ENCODE results near the gene ACTR1A.

ACTR1A gene

GRCh38 chr10:102504179-102504975, 1.9 kb upstream of the ACTR1A start:
- TF ChIP-seq ZFX (IDR thresholded peaks at IDR 0.05; ENCODE audit: borderline replicate concordance), result no peak
- no peak for TF ChIP-seq CTCF (IDR thresholded peaks at IDR 0.05)

GRCh38 chr10:102503264-102504178, 1.0 kb upstream of the ACTR1A start, which contains the start of gene SUFU:
SUFU (plus strand) TSS chr10:102503972; CDS start chr10:102504153, 181 bp downstream.
- TF ChIP-seq CTCF (IDR thresholded peaks at IDR 0.05) (peak; percentile 96), ZFX (IDR thresholded peaks at IDR 0.05; ENCODE audit: borderline replicate concordance) (no peak)
- H3K27ac ChIP-seq, result peak within 1 kb of the TSS; percentile 76

More at GRCh38 chr10:102504179-102504975, 1.9 kb upstream of the ACTR1A start:
- peak overlapping the region; percentile 76 for H3K27ac ChIP-seq

GRCh38 chr10:102502029-102502336, 529 bp downstream of the ACTR1A start:
- TF ChIP-seq CTCF (IDR thresholded peaks at IDR 0.05) (no peak), ZFX (IDR thresholded peaks at IDR 0.05; ENCODE audit: borderline replicate concordance) (no peak)

DNA sequence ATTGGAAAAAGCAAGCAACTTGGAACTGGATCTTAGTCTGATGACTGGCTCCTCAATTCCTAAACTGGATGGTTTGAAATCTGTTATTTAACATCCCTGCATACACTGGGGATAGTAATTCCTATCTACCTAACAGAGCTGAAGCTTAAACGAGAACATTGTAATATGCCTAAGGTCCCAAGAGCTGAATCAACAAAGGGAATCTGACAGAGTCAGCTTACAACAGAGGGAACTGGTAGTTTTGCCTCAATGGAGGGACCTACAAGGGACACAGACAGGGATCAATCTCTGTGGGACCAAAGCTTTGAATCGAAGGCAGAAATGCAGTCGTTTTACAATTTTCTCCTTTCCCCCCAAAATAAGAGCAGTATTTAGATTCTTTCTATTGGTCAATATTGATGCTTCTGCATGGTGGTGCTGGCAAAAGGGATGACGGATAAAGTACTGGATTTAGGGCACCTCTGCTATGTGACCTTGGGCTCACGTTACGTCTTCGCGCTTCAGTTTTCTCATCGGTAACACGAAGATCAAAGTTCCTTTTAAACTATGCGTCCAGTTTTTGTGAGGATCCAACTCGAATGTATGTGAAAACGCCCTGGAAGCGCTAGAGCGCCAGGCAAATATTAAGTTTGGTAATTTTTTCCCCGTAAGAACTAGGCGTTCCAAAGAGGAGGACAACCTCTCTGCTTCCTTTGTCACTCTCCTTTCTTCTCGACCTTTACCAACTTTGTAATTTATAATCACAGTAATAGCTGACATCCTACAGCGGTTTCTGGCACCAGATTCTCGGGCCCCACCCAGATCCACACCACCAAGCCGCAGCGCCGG, 1.1 kb downstream of the ACTR1A start:
- TF ChIP-seq ZFX (IDR thresholded peaks at IDR 0.05; ENCODE audit: borderline replicate concordance) (no peak), CTCF (IDR thresholded peaks at IDR 0.05) (no peak)
- H3K27ac ChIP-seq, result peak overlapping the region; percentile 76

More at GRCh38 chr10:102502029-102502336, 529 bp downstream of the ACTR1A start:
- H3K27ac ChIP-seq, result peak overlapping the region; percentile 76

DNA sequence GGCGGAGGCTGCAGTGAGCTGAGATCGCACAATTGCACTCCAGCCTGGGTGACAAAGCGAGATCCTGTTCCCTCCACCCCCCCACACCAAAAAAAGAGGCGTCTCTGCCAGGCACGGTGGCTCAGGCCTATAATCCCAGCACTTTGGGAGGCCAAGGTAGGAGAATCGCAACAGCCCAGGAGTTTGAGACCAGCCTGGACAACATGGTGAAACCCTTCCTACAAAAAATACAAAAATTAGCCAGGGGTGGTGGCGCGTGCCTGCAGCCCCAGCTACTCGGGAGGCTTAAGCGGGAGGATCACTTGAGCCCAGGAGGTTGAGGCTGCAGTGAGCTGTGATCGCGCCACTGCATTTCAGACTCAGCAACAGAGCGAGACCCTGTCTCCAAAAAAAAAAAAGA, 1.8 kb downstream of the ACTR1A start:
- peak overlapping the region; percentile 76 for H3K27ac ChIP-seq

DNA sequence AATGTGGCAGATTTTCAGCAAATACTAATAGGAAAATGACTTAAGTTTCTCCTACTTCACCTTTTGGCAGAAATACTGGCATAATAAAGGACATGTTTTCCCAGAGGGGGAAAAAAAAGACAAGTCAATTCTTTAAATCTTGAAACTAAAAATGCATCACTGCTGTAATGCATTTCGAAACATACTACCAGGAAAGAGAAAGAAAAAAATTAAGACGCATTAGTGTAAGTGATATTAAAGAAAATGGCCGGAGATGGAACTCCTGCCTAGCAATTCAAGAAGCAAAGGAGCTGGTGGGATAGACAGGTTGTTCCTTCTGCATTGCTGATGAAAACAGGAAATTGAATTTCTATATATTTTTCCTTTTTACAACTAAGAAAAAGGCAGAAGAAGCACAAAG, 3.2 kb downstream of the ACTR1A start:
- no peak for TF ChIP-seq CTCF (IDR thresholded peaks at IDR 0.05)
- TF ChIP-seq ZFX (IDR thresholded peaks at IDR 0.05; ENCODE audit: borderline replicate concordance), result no peak
- H3K27ac ChIP-seq, result no peak overlapping the region

- H3K27ac ChIP-seq, result no peak overlapping the region
- no peak for TF ChIP-seq ZFX (IDR thresholded peaks at IDR 0.05; ENCODE audit: borderline replicate concordance)
Observed at GRCh38 chr10:102497545-102497944, 5.0 kb downstream of the ACTR1A start.

All from 22Rv1 (cell line).